K562 (cell line): ENCODE results near the gene NOX1. TPM values are rescaled to one million over a fixed set of nuclear protein-coding genes. Genes with fewer than 3 reads are reported as not detected.

Experiments used
- ATAC-seq: fragments of 200-7000 bp; cut with Tn5 transposase; 3 replicates; pipeline ENCODE4 v1.9.1; 2020; ENCODE audit warnings: moderate library complexity
- BruUV-seq: library from RNA; stranded (reverse); fragments of 400-500 nt; replicated peaks from 2 replicates; lab custom pipeline; 2021; lab: Mats Ljungman, UMichigan
- CTCF ChIA-PET: fragments of 300-600 bp; formaldehyde crosslinking; extraction: SDS; loops from one replicate; lab custom pipeline; 2021; ENCODE audit warnings: low intra/inter-chr PET ratio; lab: Yijun Ruan, JAX
- POLR2A ChIA-PET: fragments of 300-600, 350-650 bp; sonication (Branson Sonifier 250); formaldehyde crosslinking; extraction: SDS; loops from one replicate; lab custom pipeline; 2021; ENCODE audit warnings: antibody characterized with exemption, inconsistent platforms; lab: Yijun Ruan, JAX
- DNase-seq, 4 experiments: peaks; one replicate each; pipeline versions ENCODE4 v3.0.0 to v3.0.0-alpha.2; 2011 to 2018; ENCODE audit warnings: low spot score in 3 of 4, mixed read lengths in 3 of 4; ENCODE audit errors: extremely low read depth in 1 of 4
- FAIRE-seq: peaks from 2 replicates; lab custom pipeline; 2011; peaks lifted over from hg19 to GRCh38; lab: Jason Lieb, UNC
- H2AFZ ChIP-seq: 2 replicates; pipeline ENCODE4 v1.6.0; 2011; ENCODE audit warnings: low read depth, low read length, control low read depth, inconsistent platforms
- H3K27ac ChIP-seq: fragments of 200-600 bp; 3 replicates; pipeline ENCODE4 v1.8.0; 2011; ENCODE audit warnings: low read depth, mild to moderate bottlenecking, control low read depth, inconsistent platforms, low read length, moderate library complexity, mixed read lengths; ENCODE audit errors: extremely low read depth
- H3K27me3 ChIP-seq, 2 experiments: fragments of 300-600 bp in 1 of 2; 2 replicates in 1 of 2; 3 replicates in 1 of 2; pipeline versions ENCODE4 v1.6.0 to v1.8.0; 2011; ENCODE audit warnings: inconsistent platforms in 2 of 2, low read length in 2 of 2, mild to moderate bottlenecking in 1 of 2, mixed read lengths in 1 of 2, moderate library complexity in 1 of 2; ENCODE audit not compliant: control insufficient read depth in 2 of 2, insufficient read depth in 2 of 2
- H3K36me3 ChIP-seq: fragments of 300-600 bp; 3 replicates; pipeline ENCODE4 v1.8.0; 2011; ENCODE audit warnings: mild to moderate bottlenecking, low read length, inconsistent platforms; ENCODE audit not compliant: control insufficient read depth, insufficient read depth
- H3K4me1 ChIP-seq, 2 experiments: fragments of 200-600 bp in 1 of 2; replicated peaks in 1 of 2; 2 replicates in 1 of 2; 3 replicates in 1 of 2; pipeline versions ENCODE4 v1.5.1 to v1.8.0; 2011; ENCODE audit warnings: inconsistent platforms in 2 of 2, low read length in 2 of 2, mild to moderate bottlenecking in 1 of 2, mixed read lengths in 1 of 2, moderate library complexity in 1 of 2; ENCODE audit not compliant: control insufficient read depth in 2 of 2, insufficient read depth in 2 of 2
- H3K4me2 ChIP-seq: 2 replicates; pipeline ENCODE4 v1.6.1; 2011; ENCODE audit warnings: low read length, control low read depth, inconsistent platforms, mixed read lengths; ENCODE audit not compliant: insufficient read depth
- H3K4me3 ChIP-seq: fragments of 200-600 bp; sonication (generic), shearing (Covaris generic); 2 replicates; pipeline ENCODE4 v1.5.1; 2016; ENCODE audit warnings: control low read depth, inconsistent platforms
- H3K79me2 ChIP-seq: fragments of 200-600 bp; 3 replicates; pipeline ENCODE4 v1.8.0; 2011; ENCODE audit warnings: low read length, inconsistent platforms; ENCODE audit not compliant: control insufficient read depth, insufficient read depth
- H3K9ac ChIP-seq, 2 experiments: 2 replicates each; pipeline versions ENCODE4 v1.6.0 to v1.6.1; 2011; ENCODE audit warnings: low read depth in 2 of 2, low read length in 2 of 2, control low read depth in 1 of 2, inconsistent platforms in 1 of 2, mild to moderate bottlenecking in 1 of 2, mixed read lengths in 1 of 2; ENCODE audit not compliant: insufficient read depth in 1 of 2
- H3K9me1 ChIP-seq: one replicate; pipeline ENCODE4 v1.6.0; 2011; ENCODE audit warnings: inconsistent platforms, mild to moderate bottlenecking, low read length, moderate library complexity; ENCODE audit not compliant: control insufficient read depth, insufficient read depth
- H3K9me3 ChIP-seq: replicated peaks from 2 replicates; pipeline ENCODE4 v1.5.1; 2011; ENCODE audit warnings: low read depth, low read length, inconsistent platforms; ENCODE audit not compliant: control insufficient read depth, insufficient read depth
- H4K20me1 ChIP-seq: replicated peaks from 2 replicates; pipeline ENCODE4 v1.6.1; 2011; ENCODE audit warnings: low read length, inconsistent platforms, mixed read lengths; ENCODE audit not compliant: control insufficient read depth, insufficient read depth
- HSF4 ChIP-seq: fragments of 250-450 bp; sonication (Bioruptor Pico); IDR thresholded peaks from 2 replicates; pipeline ENCODE4 v2.1.2; 2022; ENCODE audit warnings: mild to moderate bottlenecking, moderate library complexity, borderline replicate concordance
- JUN ChIP-seq, 2 experiments: sonication (generic) in 1 of 2; formaldehyde crosslinking in 1 of 2; IDR thresholded peaks; 2 replicates each; pipeline versions ENCODE4 v1.6.1 to v1.8.0; 2012 to 2022; ENCODE audit warnings: borderline replicate concordance in 2 of 2, mild to moderate bottlenecking in 2 of 2, improper control_type of control experiment in 1 of 2, low read depth in 1 of 2, low read length in 1 of 2, missing genetic modification reagents in 1 of 2
- KAT8 ChIP-seq: fragments of 450-650 bp; IDR thresholded peaks from 2 replicates; pipeline ENCODE4 v1.6.1; 2016; ENCODE audit warnings: low read depth, mild to moderate bottlenecking
- NFE2L1 ChIP-seq: fragments of 450-650 bp; IDR thresholded peaks from 2 replicates; pipeline ENCODE4 v1.6.1; 2016; ENCODE audit warnings: missing genetic modification characterization, low read depth, mild to moderate bottlenecking, missing compliant biosample characterization, moderate library complexity, borderline replicate concordance
- PHF21A ChIP-seq: fragments of 450-650 bp; IDR thresholded peaks from 2 replicates; pipeline ENCODE4 v1.6.1; 2017; ENCODE audit warnings: low read depth, borderline replicate concordance
- PPARD ChIP-seq: fragments of 250-450 bp; sonication (Bioruptor Pico); IDR thresholded peaks from 2 replicates; pipeline ENCODE4 v1.8.0; 2022; ENCODE audit warnings: inconsistent platforms, mild to moderate bottlenecking, moderate library complexity
- PTRF ChIP-seq: fragments of 450-650 bp; IDR thresholded peaks from 2 replicates; pipeline ENCODE4 v1.6.1; 2016; ENCODE audit warnings: mild to moderate bottlenecking, missing genetic modification characterization, missing compliant biosample characterization
- SREBF2 ChIP-seq: sonication (generic); formaldehyde crosslinking; IDR thresholded peaks from 2 replicates; pipeline ENCODE4 v1.4.0; 2020; ENCODE audit warnings: mild to moderate bottlenecking, missing genetic modification reagents
- TCF7 ChIP-seq: sonication (generic); IDR thresholded peaks from 2 replicates; pipeline ENCODE4 v1.6.1; 2016; ENCODE audit warnings: antibody characterized with exemption, borderline replicate concordance
- WGBS: fragments of 100-300 bp; shearing (Covaris generic); methylation state at CpG from one replicate; pipeline ENCODE4 v1.1.6; 2016; ENCODE audit warnings: low coverage, mixed read lengths; ENCODE audit not compliant: insufficient coverage; ENCODE audit errors: missing lambda C conversion rate; 5-methylcytosine and 5-hydroxymethylcytosine counted together
- in situ Hi-C: fragments of 300-500 bp; cut with MboI; formaldehyde crosslinking; loops from 4 replicates; pipeline ENCODE4 v1.15.0; 2018; ENCODE audit warnings: inconsistent platforms, mixed read lengths
- intact Hi-C: fragments of 100-400 bp; cut with micrococcal nuclease; formaldehyde crosslinking; loops from 2 replicates; pipeline ENCODE4 v1.14.2; 2022
- polyA plus RNA-seq, 8 experiments: library from polyadenylated mRNA; depleted of rRNA in 4 of 8; stranded (reverse) in 5 of 8; unstranded in 3 of 8; fragments of >200 nt; fragmentation: Nextera tagmentation in 2 of 8; fragmentation: Illumina TruSeq in 1 of 8; extraction: Ambion mirVana in 2 of 8; extraction: Trizol in 1 of 8; gene quantifications; 2 replicates each; pipeline versions ENCODE4 v1.2.1 to v1.2.3, GENCODE V29; 2011 to 2014; ENCODE audit warnings: inconsistent platforms in 1 of 8, missing spikeins in 1 of 8
- total RNA-seq, 7 experiments: library from RNA; depleted of rRNA in 6 of 7; stranded (reverse); fragments of >200 nt in 6 of 7; fragmentation: Illumina TruSeq in 2 of 7; extraction: Trizol in 2 of 7; gene quantifications; 2 replicates each; pipeline versions ENCODE4 v1.2.1 to v1.2.3, GENCODE V29; 2011 to 2021; ENCODE audit warnings: low replicate concordance in 1 of 7
- TF ChIP-seq, protein P1 (sequence below), 2 experiments: fragments of 450-650 bp; IDR thresholded peaks; 2 replicates each; pipeline ENCODE4 v1.6.1; 2018; ENCODE audit warnings: mild to moderate bottlenecking in 2 of 2, low read depth in 1 of 2; ENCODE audit not compliant: partially characterized antibody in 2 of 2
- TF ChIP-seq, protein P2 (sequence below), 2 experiments: fragments of 450-650 bp in 1 of 2; IDR thresholded peaks; 2 replicates each; pipeline ENCODE4 v1.6.1; 2011 to 2017; ENCODE audit warnings: low read depth in 2 of 2, antibody characterized with exemption in 1 of 2, borderline replicate concordance in 1 of 2, low read length in 1 of 2, mild to moderate bottlenecking in 1 of 2, mixed read lengths in 1 of 2; ENCODE audit not compliant: control insufficient read depth in 1 of 2
- TF ChIP-seq, protein P3 (sequence below): sonication (generic); formaldehyde crosslinking; IDR thresholded peaks from 2 replicates; pipeline ENCODE4 v1.8.0; 2022; ENCODE audit warnings: missing genetic modification reagents, mild to moderate bottlenecking, borderline replicate concordance

Gene NOX1
- total and polyA plus RNA-seq, 9 of the 15 experiments (the other 6 are each of a cell fraction or from before 2014, with no cell fraction given) = 0.01 TPM; not detected in 8

DNA sequence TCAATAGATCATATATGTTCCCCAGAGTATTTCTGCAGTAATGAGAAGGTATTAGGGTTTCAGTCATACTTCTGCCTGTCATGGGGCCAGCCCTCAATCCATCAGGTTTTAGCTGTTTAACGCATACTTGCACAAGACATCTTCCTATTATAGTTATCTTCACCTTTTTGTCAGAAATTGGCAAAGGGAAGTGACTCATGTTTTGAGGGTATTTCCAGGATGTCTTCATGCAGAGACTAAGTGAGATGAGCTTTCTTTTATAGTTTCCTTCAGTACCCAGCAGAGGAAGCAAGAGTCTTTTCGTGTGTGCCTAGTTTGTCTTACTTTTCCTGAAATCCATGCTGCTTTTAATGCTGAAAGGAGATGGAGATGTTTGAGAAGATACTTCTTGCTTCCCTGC is 44.4 kb downstream of the NOX1 start:
- Histone ChIP-seq H3K27ac (no peak overlapping the region), H4K20me1 (no peaks in the 10 kb centered on the region), H3K4me3 (no peak overlapping the region), H3K4me1 (no peaks in the 10 kb centered on the region), H3K79me2 (no peaks in the 10 kb centered on the region), H3K9ac (no peak overlapping the region), H3K9me1 (no peaks in the 10 kb centered on the region), H3K27me3 (no peaks in the 10 kb centered on the region), H2AFZ (no peak overlapping the region), H3K4me2 (no peak overlapping the region), H3K9me3 (no peaks in the 10 kb centered on the region), H3K36me3 (peaks cover 85% of the 10 kb centered on the region)
- ChIA-PET CTCF (interaction anchor here (0.6 kb wide), 1 partner anchor 235 kb away, joined by 3 read pairs; no protein-coding TSS in a partner anchor), POLR2A (interaction anchor here (0.9 kb wide), 1 partner anchor 11 kb away, joined by 3 read pairs; no protein-coding TSS in a partner anchor)
- 70% methylated on average over 2 of the region's 2 CpGs for WGBS
- no peak for DNase-seq
- BruUV-seq = no TSS peak
- no peak for ATAC-seq
- FAIRE-seq = no peak
- in situ Hi-C loops = no loop called here
- intact Hi-C loops = no loop called here
- no peak for TF ChIP-seq PPARD (CRISPR knock-in tag)
- TF ChIP-seq TCF7 = no peak
- no peak for TF ChIP-seq HSF4 (CRISPR knock-in tag)
- TF ChIP-seq, protein P1, sequence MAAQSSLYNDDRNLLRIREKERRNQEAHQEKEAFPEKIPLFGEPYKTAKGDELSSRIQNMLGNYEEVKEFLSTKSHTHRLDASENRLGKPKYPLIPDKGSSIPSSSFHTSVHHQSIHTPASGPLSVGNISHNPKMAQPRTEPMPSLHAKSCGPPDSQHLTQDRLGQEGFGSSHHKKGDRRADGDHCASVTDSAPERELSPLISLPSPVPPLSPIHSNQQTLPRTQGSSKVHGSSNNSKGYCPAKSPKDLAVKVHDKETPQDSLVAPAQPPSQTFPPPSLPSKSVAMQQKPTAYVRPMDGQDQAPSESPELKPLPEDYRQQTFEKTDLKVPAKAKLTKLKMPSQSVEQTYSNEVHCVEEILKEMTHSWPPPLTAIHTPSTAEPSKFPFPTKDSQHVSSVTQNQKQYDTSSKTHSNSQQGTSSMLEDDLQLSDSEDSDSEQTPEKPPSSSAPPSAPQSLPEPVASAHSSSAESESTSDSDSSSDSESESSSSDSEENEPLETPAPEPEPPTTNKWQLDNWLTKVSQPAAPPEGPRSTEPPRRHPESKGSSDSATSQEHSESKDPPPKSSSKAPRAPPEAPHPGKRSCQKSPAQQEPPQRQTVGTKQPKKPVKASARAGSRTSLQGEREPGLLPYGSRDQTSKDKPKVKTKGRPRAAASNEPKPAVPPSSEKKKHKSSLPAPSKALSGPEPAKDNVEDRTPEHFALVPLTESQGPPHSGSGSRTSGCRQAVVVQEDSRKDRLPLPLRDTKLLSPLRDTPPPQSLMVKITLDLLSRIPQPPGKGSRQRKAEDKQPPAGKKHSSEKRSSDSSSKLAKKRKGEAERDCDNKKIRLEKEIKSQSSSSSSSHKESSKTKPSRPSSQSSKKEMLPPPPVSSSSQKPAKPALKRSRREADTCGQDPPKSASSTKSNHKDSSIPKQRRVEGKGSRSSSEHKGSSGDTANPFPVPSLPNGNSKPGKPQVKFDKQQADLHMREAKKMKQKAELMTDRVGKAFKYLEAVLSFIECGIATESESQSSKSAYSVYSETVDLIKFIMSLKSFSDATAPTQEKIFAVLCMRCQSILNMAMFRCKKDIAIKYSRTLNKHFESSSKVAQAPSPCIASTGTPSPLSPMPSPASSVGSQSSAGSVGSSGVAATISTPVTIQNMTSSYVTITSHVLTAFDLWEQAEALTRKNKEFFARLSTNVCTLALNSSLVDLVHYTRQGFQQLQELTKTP (IDR thresholded peaks at IDR 0.05; ENCODE audit: low read depth in 1 of 2, partially characterized antibody in 2 of 2) = no peak
- TF ChIP-seq PHF21A = no peak
- TF ChIP-seq, protein P2, sequence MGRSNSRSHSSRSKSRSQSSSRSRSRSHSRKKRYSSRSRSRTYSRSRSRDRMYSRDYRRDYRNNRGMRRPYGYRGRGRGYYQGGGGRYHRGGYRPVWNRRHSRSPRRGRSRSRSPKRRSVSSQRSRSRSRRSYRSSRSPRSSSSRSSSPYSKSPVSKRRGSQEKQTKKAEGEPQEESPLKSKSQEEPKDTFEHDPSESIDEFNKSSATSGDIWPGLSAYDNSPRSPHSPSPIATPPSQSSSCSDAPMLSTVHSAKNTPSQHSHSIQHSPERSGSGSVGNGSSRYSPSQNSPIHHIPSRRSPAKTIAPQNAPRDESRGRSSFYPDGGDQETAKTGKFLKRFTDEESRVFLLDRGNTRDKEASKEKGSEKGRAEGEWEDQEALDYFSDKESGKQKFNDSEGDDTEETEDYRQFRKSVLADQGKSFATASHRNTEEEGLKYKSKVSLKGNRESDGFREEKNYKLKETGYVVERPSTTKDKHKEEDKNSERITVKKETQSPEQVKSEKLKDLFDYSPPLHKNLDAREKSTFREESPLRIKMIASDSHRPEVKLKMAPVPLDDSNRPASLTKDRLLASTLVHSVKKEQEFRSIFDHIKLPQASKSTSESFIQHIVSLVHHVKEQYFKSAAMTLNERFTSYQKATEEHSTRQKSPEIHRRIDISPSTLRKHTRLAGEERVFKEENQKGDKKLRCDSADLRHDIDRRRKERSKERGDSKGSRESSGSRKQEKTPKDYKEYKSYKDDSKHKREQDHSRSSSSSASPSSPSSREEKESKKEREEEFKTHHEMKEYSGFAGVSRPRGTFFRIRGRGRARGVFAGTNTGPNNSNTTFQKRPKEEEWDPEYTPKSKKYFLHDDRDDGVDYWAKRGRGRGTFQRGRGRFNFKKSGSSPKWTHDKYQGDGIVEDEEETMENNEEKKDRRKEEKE (IDR thresholded peaks at IDR 0.05; ENCODE audit: borderline replicate concordance in 1 of 2, control insufficient read depth in 1 of 2, low read depth in 2 of 2, low read length in 1 of 2) = no peak
- no peak for TF ChIP-seq KAT8
- TF ChIP-seq JUN (IDR thresholded peaks at IDR 0.05; ENCODE audit: borderline replicate concordance, low read depth, low read length) = no peak
- TF ChIP-seq JUN (CRISPR knock-in tag; IDR thresholded peaks at IDR 0.05; ENCODE audit: borderline replicate concordance) = no peak
- TF ChIP-seq PTRF (tag) = no peak
- TF ChIP-seq SREBF2 (CRISPR knock-in tag) = no peak
- TF ChIP-seq, protein P3, sequence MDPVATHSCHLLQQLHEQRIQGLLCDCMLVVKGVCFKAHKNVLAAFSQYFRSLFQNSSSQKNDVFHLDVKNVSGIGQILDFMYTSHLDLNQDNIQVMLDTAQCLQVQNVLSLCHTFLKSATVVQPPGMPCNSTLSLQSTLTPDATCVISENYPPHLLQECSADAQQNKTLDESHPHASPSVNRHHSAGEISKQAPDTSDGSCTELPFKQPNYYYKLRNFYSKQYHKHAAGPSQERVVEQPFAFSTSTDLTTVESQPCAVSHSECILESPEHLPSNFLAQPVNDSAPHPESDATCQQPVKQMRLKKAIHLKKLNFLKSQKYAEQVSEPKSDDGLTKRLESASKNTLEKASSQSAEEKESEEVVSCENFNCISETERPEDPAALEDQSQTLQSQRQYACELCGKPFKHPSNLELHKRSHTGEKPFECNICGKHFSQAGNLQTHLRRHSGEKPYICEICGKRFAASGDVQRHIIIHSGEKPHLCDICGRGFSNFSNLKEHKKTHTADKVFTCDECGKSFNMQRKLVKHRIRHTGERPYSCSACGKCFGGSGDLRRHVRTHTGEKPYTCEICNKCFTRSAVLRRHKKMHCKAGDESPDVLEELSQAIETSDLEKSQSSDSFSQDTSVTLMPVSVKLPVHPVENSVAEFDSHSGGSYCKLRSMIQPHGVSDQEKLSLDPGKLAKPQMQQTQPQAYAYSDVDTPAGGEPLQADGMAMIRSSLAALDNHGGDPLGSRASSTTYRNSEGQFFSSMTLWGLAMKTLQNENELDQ (CRISPR knock-in tag) = no peak
- no peak for TF ChIP-seq NFE2L1
